GM18517 (cell line): ENCODE data around the gene MACROD2.

Source experiments
- ATAC-seq: cut with Tn5 transposase; IDR thresholded peaks from one replicate; pipeline ENCODE4 v1.9.1; 2021; ENCODE audit warnings: mild to moderate bottlenecking, moderate library complexity; ENCODE audit not compliant: unreplicated experiment

The MACROD2 gene

GRCh38 chr20:16049529-16050093 is 2054.3 kb downstream of the MACROD2 start:
- no peak for ATAC-seq

- no peak for ATAC-seq
These were observed 2055.1 kb downstream of the MACROD2 start for GRCh38 chr20:16050366-16050765.

GRCh38 chr20:16051968-16052367 is 2056.7 kb downstream of the MACROD2 start:
- ATAC-seq: no peak

- ATAC-seq: no peak
These were observed 2057.1 kb downstream of the MACROD2 start for GRCh38 chr20:16052456-16052855.

- ATAC-seq: no peak
These were observed 2059.7 kb downstream of the MACROD2 start for GRCh38 chr20:16054985-16055384.

- no peak for ATAC-seq
These were observed 2062.3 kb downstream of the MACROD2 start for GRCh38 chr20:16057651-16058050.

GRCh38 chr20:16058268-16058667 is 2063.0 kb downstream of the MACROD2 start:
- no peak for ATAC-seq

GRCh38 chr20:16059841-16060240 is 2064.5 kb downstream of the MACROD2 start:
- ATAC-seq: no peak

- no peak for ATAC-seq
These were observed 2066.0 kb downstream of the MACROD2 start for GRCh38 chr20:16061351-16061750.

GRCh38 chr20:16062661-16063581 is 2067.6 kb downstream of the MACROD2 start:
- ATAC-seq: no peak

GRCh38 chr20:16063881-16064280 is 2068.6 kb downstream of the MACROD2 start:
- ATAC-seq: no peak

- ATAC-seq: no peak
These were observed 2069.8 kb downstream of the MACROD2 start for GRCh38 chr20:16064989-16065707.

- no peak for ATAC-seq
These were observed 2071.3 kb downstream of the MACROD2 start for GRCh38 chr20:16066571-16066970.

- peak; percentile 97 for ATAC-seq
These were observed 2074.2 kb downstream of the MACROD2 start for GRCh38 chr20:16069389-16070010.

GRCh38 chr20:16072220-16072619 is 2076.9 kb downstream of the MACROD2 start:
- no peak for ATAC-seq

GRCh38 chr20:16078172-16078898 is 2083.0 kb downstream of the MACROD2 start:
- ATAC-seq: no peak

GRCh38 chr20:16081421-16081820 is 2086.1 kb downstream of the MACROD2 start:
- ATAC-seq: no peak

GRCh38 chr20:16082051-16082550 is 2086.8 kb downstream of the MACROD2 start:
- ATAC-seq: no peak

GRCh38 chr20:16083639-16084280 is 2088.4 kb downstream of the MACROD2 start:
- ATAC-seq: no peak

- no peak for ATAC-seq
These were observed 2099.9 kb downstream of the MACROD2 start for GRCh38 chr20:16095226-16095625.
